CMK (cell line): ENCODE measurements around the gene LRMDA.

ENCODE experiments used
- DNase-seq: peaks from one replicate; pipeline ENCODE4 v3.0.0-alpha.2; 2010; ENCODE audit warnings: low read depth

The LRMDA gene

GRCh38 chr10:75476985-75477384 is 45.6 kb downstream of the LRMDA start:
- DNase-seq: no peak

- DNase-seq: no peak
These were observed 46.3 kb downstream of the LRMDA start for GRCh38 chr10:75477680-75478079.

GRCh38 chr10:75480374-75480773 is 49.0 kb downstream of the LRMDA start:
- no peak for DNase-seq

DNA sequence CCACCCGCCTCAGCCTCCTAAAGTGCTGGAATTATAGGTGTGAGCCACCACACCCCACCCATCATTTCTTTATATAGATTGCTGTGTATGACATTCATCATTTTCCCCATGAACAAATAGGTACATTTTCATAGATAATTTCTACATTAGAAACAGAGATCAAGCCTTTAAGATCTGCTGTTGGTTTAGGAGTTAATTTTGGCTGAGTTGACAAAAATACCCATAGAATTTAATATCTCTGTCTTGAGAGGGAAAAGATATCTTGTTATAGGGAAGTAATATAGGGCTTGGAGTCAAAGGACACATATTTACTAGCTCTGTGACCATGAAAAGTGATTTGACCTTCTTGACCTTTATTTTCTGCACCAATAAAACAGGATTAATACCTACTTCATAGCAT is 51.8 kb downstream of the LRMDA start:
- DNase-seq: no peak

GRCh38 chr10:75484717-75485116 is 53.3 kb downstream of the LRMDA start:
- no peak for DNase-seq

GRCh38 chr10:75486591-75486990 is 55.2 kb downstream of the LRMDA start:
- no peak for DNase-seq

DNA sequence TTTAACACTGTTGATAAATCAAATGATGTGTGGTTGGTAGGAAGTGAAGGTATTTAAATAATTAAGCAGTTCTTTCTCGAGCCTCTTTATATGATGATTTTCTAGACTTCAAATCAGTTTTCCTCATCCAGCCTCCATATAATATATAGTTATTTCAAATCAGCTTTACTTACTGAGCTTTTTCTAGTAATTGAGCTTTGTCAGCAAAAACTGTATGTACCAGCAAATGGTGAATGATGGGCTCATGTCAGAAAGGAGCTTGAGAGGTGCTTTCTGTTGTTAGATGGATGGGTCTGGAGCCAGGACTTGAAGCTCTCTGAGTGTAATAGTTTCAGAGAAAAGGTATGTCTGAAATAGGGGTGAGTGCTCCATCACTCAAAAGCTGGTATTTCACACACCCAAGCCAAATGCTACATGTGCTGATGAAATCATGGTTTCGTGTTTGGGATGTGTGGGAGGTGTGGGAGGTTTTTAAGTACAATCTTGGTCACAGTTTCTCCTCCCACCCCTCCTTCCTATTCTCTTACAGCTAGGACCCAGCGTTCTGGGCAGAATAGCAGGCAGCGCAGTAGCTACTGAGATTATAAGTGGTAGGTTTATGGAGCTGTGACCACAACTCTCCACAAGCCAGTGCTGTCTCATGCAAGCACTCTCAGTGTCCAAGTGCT is 55.8 kb downstream of the LRMDA start:
- DNase-seq: no peak

DNA sequence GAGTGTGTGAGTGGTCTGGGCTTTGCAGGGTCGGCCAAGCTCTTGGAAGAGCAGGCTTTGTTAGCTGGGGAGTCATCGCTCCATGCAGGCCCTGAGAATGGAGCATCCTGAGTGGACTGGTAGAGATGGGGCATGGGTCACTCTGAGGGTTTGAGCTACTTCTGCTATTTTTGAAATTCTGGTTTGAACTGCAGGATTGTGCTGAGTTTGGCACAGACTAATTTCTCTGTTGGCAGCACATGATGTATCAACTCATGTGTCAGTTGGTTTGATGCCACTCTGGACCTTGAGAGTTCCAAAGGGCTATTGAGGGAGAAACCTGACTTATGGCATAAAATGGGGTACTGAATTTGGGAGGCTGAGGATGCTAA is 56.3 kb downstream of the LRMDA start:
- no peak for DNase-seq

DNA sequence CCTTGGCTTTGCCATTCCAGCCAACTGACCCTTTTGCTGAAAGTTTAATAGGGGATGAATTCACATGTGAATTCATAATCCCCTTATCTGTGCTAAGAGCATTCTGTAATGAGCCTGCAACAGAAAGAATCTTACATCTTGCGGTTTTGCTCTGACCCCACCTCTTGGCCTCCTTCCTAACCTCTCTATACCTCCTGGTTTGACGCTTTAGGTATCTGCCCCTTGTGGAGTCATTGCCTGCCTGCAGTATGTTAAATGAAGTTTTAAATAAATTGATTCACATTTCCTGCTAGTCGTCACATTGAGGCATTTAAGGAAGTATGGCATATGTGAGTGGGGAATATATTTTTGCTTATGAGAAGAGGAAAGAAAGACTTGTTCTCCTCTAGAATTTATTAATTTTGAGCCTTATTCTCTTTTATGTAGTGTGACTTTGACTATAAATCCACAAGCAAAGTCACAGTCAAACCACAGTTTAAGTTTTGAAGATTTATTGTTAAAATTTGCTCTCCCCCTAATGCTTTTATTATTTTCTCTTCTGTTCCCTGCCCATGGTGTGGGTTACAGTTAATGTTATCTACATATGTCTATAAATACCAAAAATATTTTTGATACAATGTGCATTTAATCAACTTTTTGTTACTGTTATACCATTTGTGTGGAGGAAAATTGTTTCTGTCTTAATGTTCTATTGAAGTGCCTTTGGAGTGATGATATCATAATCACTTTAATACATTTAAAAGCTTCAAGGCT is 60.9 kb downstream of the LRMDA start:
- DNase-seq: no peak

DNA sequence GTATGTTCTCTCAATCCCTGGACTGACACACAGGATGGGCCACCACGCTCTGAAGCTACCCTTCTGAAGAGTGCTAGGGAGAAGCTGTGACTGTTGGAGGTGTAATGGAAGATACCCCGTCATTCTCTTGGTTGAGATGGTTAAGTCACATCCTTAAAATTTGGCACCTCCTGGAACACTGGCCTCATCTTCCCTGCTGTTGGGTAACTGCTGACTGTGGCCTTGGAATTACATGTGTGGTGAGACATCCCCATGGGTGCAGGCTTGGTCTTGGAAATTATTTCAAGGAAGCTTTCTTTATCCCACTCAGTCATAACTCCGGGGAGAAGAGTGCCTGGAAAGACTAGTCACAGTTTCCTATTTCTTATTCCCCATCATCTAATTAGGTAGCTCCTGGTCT is 62.0 kb downstream of the LRMDA start:
- no peak for DNase-seq

DNA sequence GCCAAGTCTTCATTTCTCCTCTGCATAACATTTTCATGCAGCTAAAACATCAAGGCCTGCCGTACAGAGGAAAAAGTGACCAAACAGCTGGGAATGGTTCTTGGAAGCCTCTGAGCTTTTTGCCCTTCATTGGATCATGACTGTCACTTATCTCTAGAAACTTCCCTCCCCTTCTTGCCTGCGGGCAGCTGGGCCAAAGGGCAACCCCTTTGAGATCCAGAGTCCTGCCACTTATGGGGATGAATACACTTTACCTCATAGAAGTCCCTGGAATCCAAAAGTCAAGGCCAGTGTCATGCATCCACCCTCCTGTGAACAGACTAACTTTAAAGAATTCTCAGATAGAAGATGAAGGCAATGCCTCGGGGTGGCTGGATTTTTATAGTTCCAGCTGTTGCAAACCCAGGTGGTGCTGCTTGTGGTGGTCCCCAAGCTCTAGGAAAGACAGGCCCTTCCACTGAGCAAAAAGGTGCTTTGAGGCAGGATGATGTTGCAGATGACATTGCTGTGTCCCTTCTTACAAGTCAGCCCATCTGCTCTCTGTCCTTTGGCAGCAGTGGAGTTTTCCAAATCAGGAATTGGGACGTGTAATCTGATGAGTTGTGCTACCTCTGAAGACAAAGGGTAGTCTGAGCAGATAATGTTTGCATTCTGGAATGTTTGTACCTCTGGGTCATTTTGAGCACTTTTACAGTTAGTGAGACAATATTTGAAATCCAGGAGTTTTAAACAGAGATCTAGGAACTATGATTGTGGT is 64.2 kb downstream of the LRMDA start:
- DNase-seq: no peak

DNA sequence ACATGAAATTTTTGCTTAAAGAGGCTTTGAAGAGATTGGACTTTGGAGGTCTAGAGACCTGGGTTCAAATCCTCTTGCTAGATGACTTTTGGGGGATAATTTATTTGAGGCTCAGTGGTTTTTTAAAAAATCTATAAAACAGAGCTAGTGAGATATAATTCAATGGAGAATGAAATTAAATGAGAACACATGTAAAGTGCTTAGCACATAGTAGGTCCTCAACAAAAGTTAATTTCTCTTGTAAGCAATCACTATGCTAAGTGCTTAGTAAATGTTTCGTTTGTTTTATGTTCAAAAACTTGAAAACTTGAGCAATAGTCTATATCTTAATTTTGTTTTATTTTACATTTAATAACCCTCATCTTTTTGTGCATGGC is 64.8 kb downstream of the LRMDA start:
- no peak for DNase-seq

DNA sequence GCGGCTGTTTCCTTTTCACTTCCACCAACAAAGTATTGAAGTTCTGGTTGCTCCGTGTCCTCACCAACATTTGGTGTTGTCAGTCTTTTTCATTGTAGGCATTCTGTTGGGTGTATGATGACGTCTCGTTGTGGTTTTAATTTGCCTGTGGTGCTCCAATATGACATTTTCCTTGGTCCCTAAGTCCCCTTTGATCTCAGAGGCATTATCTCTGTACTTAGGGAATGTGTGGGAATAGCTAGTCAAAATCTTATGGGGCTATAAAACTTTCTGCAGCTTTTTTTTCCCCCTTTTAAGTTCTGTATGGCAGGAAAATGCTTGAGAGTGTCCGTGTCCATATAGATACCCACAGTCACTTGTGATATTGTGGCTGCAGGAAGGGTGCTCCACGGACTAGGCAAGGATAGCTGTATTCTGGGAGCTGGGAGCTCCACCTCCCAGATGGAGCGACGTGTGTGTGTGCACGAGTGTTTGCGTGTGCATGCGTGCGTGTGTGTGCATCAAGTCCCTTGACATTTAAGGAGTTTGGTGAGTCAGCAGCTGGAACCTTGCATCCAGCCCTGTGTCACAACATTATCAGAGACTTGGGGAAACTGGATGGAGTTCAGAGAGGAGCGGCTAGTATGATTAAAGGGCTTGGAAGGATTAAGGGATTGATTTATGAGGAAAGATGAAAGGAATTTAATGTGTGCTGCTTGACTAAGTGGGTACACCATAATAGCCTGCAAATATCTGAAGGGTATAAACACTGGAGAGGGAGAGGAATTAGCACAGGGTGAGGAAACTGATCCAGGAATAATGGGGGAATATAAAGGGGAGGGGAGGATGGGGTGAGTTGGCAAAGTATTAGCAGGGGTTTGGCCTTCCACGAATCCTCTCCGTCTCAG is 66.8 kb downstream of the LRMDA start:
- DNase-seq: no peak

DNA sequence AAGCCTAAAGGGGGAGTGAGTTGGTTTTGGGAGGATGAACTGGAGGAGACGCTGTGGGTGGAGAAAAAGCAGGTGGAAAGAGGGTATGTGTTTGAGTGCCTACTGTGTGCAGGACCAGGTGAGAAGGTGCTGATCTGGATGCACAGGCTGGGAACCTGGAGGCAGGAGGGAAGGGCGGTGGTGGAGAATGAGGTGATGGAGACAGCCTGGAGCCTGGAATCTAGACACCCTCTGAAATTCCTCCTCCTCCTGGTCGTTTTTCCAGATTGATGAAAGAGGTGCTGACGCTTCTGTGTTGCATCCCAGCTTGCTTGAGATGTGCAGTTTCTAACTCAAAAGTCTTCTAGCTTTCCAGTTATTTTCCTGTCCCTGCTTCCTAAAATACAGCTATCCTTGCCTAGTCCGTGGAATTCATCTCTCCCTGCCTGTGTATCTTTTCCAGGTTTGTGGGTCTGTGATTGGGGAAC is 67.5 kb downstream of the LRMDA start:
- no peak for DNase-seq

GRCh38 chr10:75499556-75500160 is 68.2 kb downstream of the LRMDA start:
- no peak for DNase-seq

- no peak for DNase-seq
These were observed 71.0 kb downstream of the LRMDA start for GRCh38 chr10:75502389-75502788.

DNA sequence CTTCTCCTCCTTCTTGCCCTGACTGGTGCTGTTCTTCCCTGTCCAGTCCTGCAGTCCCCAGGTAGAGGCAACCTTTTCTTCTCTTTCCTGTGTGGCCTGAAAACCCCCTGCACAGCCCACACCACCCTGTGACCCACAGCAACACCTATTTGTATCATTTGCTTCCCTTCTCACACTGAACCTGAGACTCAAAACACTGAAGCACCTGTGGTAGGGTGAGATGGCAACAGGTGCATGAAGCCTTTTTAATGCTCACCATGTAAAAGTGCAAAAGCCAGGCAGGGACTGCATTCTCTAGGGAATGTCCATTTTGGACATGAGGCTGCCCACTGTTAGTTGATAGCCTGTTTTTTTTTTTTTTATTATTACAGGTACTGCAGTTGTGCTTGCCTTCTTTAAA is 71.4 kb downstream of the LRMDA start:
- DNase-seq: no peak

DNA sequence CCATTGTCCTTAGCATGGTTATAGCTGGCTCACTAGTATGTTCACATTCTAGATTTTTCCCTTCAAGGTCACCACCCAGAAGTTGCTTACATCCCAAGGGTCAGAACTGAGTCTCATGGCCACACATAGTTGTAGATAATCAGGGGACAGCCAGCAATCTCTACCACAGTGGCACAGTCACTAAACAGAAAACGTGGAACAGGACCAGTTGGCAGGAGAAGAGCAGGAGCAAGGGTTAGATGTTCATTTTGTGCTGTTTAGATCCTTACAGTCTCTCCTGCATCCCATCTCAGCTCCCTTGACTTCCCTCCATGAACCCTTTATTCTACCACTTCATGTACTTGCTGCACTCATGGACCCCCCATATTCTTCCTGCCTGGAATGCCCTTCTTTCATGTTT is 73.9 kb downstream of the LRMDA start:
- no peak for DNase-seq

GRCh38 chr10:75505840-75506506 is 74.5 kb downstream of the LRMDA start:
- DNase-seq: no peak

DNA sequence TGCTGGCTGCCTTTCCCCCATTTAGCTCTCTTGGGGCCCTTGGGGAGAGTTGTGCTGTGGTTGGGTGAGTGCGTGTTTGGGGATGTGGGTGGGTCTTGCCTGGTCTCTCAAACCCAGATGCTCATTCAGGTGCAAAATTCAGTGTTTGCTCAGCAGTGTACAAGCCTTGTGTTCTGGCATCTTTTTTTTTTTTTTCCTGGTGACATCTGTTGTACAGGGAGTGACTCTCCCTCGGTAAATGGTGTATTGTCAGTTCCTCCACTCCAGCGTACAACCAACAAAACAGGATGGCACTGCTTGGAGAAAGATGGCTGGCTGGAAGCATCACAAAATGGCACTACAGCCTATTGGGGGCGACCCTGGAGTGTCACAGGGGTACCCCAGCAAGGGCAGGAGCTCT is 75.5 kb downstream of the LRMDA start:
- DNase-seq: no peak

DNA sequence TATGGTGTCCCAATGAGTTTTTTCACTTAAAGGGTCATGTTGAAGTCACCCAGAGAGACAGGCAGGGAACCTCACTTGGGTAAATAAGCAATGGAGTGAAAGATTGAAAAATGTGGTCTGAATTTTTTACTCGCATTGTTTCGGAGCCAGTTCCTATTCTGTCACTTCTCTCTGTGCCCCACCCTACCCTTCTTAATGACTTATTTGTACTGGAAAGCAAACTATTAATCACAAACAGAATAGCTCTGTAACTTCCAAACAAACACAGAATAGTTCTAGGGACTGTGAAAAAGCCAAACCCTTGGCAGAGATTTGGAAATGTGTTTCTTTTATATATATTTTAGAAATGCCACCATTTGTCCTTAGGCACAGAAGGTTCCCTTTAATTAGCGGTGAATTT is 76.0 kb downstream of the LRMDA start:
- no peak for DNase-seq
